HG03039 (cell line): ENCODE measurements around the gene FBXO46.
"Not testable (repeated sequence)": the region's sequence is repeated elsewhere in the genome, so short reads cannot be mapped to it uniquely, and the experiment has no call there.

Source experiments
- ATAC-seq: cut with Tn5 transposase; IDR thresholded peaks from one replicate; pipeline ENCODE4 v1.9.1; 2021; ENCODE audit warnings: mild to moderate bottlenecking, moderate library complexity; ENCODE audit not compliant: unreplicated experiment

The FBXO46 gene

DNA sequence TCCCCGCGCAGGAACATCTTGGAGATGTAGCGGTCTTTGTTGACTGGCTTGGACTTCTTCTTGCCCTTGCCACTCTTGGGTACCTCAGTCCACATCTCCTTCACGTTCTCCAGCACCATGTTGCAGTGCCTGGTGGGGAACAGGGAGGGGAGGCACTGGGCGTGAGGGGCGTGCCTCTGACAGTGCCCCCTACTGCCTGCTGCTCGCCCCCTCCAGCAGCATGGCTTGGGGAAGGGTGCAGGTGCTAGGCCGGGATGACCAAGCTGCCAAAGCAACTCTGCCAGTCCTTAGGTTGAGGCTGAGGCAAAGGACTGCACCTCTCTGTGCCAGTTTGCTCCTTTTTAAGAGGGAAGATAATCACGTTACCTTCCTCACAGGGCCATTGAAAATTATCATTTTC, 43.1 kb downstream of the FBXO46 start:
- no peak for ATAC-seq

DNA sequence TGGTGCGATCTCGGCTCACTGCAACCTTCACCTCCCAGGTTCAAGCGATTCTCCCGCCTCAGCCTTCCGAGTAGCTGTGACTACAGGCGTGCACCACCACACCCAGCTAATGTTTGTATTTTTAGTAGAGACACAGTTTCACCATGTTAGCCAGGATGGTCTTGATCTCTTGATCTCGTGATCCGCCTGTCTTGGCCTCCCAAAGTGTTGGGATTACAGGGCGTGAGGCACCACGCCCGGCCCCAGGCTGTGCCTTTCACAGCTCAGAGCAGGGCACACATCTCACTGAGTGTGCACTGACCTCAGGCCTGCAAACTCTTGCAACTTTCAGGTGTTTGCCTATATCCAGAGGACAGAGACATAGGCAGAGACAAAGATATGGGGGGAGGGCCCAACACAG, 45.7 kb downstream of the FBXO46 start:
- ATAC-seq, result not testable (repeated sequence)

DNA sequence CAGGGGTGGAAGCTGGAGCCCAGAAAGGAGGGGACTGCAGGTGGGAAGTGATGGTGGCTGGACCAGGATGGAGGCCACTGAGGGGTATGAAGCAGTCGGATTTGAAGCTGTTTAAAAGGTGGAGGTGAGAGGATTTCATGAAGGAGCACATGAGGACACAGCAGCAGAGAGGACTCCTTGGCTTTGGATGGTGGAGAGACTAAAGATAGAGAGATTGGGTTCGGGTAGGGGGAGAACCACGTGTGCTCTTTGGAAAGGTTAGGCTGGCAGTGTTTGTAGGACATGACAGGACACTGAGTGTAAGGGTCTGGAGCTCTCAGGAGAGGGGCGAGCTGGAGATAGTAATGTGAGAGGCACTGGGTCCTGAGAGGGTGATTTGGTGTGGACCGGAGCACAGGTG, 47.8 kb downstream of the FBXO46 start:
- ATAC-seq, result no peak

DNA sequence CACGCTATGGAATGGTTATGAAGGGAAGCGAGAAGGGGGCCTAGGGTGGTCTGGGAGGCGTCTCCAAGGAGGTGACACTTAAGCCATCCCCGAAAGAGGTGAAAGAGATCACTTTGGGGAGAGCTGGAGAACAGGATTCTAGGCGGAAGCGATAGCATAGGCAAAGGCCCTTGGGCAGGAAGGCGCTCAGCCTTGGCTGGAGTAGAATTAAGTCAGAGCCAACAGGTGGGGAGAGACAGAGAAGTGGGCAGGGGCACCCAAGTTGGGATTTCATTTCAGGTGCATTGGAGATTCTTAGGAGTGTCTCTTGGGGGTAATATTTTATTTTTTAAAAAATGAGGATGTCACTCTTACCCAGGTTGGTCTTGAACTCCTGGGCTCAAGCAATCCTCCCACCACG, 48.6 kb downstream of the FBXO46 start:
- ATAC-seq, result no peak

DNA sequence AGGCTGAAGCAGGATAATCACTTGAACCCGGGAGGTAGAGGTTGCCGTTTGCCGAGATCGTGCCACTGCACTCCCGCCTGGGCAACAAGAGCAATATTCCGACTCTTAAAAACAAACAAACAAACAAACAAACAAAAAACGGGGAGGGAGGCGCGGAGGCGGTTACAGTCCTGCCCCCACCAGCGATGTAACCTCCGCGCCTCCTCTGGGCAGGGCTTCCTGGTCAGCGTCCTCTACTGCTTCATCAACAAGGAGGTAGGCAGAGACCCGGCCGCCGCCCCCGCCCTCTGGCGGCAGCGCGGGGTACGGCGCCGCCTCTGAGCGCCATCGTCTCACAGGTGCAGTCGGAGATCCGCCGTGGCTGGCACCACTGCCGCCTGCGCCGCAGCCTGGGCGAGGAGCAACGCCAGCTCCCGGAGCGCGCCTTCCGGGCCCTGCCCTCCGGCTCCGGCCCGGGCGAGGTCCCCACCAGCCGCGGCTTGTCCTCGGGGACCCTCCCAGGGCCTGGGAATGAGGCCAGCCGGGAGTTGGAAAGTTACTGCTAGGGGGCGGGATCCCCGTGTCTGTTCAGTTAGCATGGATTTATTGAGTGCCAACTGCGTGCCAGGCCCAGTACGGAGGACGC, 49.2 kb downstream of the FBXO46 start:
- peak; percentile 72 for ATAC-seq

DNA sequence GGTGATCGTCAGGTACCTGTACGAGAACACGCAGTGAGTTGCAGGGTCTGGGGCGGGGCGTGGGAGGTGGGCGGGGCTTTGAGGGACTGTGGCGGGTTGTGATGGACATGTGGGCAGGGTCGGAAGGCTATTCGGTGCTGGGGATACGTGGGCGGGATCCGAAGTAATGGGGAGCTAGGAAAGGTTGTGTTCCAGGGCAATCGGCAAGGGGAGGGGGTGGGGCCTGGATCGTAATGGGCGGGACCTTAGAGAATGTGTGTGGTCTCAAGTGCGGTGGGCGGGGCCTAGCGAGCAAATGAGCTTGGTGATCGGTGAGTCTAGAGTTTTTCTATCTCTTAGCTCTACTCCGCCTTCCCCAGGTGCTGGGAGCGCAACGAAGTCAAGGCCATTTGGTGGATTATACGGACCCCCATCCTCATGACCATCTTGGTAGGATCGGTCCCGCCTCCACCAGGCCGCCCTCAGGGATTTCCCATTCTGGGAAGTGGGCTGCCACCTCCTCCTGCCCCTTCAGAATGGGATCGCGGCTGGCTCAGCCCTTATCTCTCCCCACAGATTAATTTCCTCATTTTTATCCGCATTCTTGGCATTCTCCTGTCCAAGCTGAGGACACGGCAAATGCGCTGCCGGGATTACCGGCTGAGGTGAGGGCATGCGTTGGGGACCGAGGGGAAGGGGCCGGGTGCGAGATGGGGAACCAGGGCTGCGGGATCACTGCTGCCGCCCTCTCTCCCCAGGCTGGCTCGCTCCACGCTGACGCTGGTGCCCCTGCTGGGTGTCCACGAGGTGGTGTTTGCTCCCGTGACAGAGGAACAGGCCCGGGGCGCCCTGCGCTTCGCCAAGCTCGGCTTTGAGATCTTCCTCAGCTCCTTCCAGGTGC, 53.1 kb downstream of the FBXO46 start:
- ATAC-seq, result no peak

DNA sequence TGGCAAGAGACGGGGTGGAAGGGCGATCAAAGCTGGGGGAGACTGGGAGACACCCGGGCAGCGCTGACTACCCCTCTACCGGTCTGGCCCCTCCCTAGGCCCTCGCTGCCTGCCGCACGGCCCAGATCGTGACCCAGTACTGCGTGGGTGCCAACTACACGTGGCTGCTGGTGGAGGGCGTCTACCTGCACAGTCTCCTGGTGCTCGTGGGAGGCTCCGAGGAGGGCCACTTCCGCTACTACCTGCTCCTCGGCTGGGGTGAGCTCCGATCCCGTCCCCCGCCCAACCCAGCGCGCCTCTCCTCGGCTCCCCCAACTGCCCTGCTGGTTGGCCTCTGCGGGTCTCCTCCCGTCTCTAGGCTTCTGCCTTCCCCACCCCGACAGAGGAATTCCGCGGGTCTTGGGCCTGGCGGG, 53.8 kb downstream of the FBXO46 start:
- no peak for ATAC-seq

DNA sequence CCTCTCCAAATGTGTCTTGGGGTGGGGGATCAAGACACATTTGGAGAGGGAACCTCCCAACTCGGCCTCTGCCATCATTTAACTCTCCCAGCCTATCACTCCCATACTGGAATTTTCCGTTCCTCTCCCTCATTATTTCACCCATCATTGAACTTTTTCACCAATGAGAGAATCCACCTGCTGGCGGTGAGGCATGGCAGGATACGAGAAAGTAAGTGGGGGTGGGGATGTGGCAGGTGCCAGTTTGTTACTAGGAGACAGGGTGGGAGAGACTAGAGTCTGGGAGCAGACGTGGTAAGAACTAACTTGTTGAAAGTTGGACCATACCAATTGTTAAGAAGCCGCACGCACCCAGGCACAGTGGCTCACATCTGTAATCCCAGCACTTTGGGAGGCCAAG, 55.8 kb downstream of the FBXO46 start:
- ATAC-seq, result no peak

DNA sequence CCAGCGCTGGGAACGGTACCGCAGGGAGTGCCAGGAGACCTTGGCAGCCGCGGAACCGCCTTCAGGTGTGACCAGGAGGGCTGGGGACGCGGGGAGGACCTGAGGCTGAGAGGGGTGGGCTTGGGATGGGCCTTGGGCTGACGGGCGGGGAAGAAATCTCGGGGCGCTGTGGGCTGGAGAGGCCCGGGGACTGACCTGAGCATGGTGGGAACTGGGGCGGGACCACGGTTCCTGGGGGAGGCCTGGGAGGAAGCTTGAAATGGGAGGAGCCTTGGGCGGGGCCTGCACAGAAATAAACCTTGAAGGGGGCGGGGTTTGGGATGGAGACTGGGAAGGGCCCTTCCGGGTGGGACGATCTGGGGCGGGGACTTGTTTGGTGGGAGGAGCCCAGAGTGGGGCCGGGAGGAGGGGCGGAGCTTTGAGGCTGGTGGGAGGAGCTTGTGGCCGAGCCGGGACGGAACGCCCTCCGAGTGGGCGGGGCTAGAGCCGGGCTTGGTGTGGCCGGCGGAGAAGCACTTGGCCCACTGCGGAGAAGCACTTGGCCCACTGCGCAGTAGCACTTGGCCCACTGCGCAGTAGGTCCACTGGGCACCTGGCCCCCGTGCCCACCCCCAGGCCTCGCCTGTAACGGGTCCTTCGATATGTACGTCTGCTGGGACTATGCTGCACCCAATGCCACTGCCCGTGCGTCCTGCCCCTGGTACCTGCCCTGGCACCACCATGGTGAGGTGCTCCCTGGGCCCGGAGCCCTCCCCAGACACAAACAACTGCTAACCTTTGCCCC, 59.8 kb downstream of the FBXO46 start:
- no peak for ATAC-seq

DNA sequence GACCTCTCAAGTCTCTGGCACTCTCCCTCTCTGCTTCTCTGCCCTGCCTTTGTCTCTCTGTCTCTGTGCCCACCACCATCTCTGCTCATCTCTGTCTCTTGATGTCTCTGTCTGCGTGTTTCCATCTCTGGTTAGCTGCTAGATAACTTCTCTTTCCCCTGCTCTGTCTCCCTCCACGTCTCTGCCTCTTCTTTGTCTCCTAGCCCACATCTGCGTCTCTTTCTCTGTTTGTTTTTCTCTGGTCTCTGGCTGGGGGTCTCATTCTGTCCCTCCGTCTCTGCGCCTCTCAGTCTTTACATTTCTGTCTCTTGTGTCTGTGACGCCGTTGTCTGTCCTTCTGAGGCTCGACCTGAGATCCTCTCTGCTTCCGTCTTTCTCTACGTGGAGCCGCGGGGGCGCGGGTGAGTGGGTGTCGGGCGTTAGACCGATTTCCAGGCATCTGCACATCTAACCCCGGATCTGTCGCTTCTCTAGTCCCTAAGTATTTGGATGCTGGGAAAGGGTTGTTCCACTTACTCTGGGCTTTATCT, 62.3 kb downstream of the FBXO46 start:
- ATAC-seq, result no peak

DNA sequence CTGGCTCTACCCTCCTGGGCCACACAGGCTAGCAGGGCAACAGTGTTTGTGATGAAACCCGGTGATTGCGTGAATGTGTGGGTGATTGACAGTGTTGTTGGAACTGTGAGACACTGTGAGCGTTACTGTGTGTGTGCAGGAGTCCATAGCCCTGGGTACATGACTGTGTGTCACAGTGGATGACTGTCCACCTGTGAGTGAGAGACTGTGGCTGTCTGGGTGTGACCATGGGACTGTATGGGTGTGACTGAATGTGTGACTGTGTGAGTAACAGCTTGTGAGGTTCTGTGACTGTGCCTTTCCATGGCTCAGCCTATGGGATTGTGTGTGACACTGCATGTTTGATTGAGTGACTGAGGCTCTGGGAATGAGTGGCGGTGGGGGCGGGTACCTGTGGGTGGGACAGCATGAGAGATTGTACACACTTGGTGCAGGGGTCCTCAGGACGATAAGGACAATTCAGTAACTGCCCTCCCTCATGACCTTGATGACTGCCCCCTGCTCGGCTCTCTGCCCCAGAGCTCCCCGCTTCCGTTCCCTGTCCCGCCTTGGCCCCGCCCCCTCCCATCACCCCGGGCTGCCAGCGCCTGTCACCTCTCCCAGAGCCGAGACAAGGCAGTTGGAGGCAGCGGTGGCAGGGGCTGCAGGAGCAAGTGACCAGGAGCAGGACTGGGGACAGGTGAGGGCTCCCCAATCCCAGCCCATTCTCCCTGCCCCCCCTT, 62.9 kb downstream of the FBXO46 start, which contains the start of gene GIPR:
Gene GIPR (plus strand): TSS at position 602 of the 722 bp plus-strand sequence. CDS start 1,300 bp downstream, outside the sequence.
- ATAC-seq, result no peak

DNA sequence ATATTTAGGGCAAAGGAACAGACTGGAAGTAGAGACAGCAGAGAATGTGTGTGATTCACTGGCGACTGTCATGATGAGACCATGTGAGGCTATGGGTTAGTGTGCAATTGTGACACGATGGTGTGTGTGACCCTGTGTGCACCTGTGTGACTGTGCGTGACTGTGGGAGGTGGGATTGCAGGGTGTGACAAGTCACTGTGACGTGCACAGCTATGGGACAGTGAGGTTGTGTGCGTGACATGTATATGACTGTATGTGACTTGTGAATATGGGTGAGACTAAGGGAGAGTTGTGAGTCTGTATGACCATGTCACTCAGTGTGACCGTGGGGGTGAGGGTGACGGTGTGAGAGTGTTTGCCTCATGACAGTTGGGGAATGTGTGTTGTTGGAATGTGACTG, 66.1 kb downstream of the FBXO46 start:
- ATAC-seq, result no peak

DNA sequence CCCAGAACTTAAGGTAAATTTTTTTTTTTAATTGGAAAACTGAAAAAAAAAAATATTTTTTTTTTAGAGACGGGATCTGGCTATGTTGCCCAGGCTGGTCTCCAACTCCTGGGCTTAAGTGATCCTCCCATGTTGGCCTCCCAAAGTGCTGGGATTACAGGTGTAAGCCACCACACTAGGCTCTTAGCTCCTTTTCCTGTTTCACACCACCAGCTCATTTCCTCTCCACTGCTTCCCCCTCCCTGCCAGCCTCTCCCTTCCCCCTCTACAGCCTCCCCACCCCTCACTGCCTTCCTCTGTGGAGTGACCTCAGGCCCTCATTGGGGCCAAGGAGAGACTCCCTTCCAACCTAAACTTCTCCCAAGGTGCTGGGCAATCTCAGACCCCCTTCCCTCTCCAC, 66.9 kb downstream of the FBXO46 start:
- no peak for ATAC-seq

DNA sequence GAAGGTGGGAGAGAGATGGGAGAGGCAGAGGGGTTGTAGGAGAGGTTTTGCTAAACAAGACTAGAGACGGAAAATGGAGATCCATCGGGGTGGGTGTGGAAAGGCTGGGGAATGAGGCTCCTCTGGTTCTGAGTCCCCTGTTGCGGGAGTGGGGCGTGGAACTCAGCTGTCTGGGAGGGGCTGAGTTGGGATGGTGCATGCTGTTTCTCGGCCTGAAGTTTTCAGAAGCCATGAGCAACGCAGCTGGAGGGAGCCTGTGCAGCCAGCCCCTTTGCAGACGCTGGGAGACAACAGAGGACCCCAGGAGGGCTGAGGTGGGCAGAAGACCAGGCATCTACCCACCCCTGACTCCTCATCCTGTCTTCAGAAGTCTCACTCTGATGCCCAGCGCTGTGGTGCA, 70.1 kb downstream of the FBXO46 start:
- no peak for ATAC-seq
